SKM-1 treated with dmso at 0.1 percent for 144 hours (cell line): ENCODE measurements around the gene RBM26.

Experiments
- DNase-seq: peaks from one replicate; lab custom pipeline; 2025; ENCODE audit not compliant: unreplicated experiment; lab: John Stamatoyannopoulos, UW

Gene RBM26

DNA sequence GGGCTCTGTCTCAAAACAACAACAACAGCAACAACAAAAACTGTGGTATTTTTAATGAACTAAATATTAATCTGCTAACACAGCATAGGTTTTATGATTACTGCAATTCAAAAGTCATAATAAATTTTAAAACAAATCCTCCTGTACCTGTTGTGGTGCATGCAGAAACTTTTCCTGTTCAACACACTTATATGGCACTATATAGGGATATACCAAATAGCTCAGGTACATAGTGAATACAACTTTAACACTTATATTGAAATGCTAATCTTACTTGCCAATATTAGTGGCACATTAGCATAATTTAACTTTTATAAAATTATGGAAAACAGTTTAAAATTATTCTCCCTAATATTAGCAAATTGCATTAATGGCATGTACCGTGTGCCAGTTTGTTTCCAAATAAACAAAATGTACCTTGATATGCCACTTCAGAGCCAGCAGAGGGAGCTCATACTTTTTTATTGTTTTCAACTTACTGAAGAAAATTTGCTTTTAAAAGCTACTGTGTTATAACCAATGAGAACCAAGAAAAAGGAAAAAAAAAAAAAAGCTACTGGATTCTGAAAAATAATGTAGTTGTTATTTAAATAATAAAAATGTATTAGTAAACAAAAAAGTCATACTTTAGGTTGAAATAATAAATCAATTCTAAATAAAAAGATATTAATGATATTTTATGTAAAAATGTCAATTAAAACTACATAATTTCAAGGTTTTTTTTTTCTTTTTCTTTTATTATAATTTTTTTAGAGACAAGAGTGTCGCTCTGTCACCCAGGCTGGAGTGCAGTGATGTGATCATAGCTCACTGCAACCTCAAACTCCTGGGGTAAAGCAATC, 18.0 kb upstream of the RBM26 start:
- peak; percentile 67 for DNase-seq

DNA sequence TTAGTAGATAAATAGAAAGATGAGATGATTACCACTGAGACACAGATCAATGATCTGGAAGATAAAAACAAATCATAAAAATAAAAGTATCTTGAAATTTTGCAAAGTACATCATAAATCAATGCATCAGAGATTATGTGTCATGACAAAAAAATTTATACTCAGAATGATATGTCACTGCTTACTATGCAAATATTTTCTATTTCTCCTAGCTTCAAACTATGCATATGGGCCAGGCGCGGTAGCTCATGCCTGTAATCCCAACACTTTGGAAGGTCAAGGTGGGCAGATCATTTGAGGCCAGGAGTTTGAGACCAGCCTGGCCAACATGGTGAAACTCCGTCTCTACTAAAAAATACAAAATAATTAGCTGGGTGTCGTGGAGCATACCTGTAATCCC, 17.3 kb upstream of the RBM26 start:
- no peak for DNase-seq

DNA sequence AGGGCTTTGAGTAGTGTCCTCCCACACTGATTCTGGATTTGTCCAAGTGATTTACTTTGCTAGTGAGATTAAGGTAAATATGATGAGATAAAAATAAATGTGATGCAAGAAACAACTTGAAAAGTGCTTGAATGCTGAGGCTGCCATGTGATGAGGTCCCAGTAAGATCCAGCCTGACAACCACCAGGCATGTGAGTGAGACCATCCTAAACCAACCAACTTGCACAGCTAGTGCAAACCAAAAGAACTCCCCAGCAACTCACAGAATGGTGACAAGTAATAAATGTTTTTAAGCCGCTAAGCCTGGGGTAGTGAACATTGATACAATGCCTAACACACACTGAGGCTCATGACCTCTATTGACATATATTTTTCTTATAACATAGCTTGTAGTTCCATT, 13.3 kb upstream of the RBM26 start:
- DNase-seq, result no peak

DNA sequence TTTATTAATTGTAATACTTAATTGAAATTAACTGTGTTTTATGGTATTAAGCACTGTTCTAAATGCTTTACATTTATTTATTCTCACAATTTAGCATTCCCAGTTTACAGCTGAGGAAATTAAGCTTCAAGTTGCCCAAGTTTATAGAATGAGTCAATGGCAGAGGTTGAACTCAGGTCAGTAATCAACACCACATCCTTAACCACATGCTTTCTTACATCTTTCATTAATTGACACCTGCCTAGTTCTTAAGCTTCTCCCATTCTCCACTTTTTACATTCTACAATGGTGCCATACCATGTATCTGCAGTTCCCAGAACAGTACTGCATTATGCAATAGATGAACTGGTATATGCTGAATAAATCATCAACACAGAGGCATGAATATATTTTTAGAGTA, 11.7 kb upstream of the RBM26 start:
- DNase-seq, result no peak

DNA sequence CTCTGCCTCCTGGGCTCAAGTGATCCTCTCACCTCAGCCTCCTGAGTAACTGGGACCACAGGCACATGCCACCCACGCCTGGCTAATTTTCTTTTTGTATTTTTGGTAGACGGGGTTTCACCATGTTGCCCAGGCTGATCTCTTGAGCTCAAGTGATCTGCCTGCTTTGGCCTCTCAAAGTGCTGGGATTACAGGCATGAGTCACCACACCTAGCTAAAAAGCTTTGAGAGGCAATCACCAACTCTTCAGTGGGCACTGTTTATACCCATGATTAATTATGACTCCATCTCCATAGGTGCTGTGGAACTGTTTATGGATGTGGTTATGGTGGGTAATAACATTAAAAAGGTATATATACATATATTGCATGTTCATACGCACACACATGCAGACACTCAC, 7.5 kb upstream of the RBM26 start:
- DNase-seq, result no peak

DNA sequence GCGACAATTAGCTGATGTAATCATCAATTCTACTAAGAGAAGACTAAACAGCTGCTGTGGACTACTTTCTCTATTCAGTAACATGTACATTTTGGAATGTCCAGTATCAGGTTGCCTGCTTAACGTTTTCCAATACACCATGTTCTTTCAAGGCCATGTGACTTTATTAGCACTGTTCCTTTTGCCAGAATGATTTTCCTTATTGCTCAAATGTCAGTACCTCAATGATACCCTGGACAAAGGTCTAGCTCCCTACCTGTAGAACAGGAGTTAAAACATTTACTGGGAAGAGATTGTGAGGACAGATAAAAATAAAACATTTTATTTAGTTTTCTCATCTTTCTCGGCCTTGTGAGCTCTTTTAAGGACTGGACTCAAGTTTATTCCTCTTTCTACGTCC, 3.8 kb upstream of the RBM26 start:
- no peak for DNase-seq

DNA sequence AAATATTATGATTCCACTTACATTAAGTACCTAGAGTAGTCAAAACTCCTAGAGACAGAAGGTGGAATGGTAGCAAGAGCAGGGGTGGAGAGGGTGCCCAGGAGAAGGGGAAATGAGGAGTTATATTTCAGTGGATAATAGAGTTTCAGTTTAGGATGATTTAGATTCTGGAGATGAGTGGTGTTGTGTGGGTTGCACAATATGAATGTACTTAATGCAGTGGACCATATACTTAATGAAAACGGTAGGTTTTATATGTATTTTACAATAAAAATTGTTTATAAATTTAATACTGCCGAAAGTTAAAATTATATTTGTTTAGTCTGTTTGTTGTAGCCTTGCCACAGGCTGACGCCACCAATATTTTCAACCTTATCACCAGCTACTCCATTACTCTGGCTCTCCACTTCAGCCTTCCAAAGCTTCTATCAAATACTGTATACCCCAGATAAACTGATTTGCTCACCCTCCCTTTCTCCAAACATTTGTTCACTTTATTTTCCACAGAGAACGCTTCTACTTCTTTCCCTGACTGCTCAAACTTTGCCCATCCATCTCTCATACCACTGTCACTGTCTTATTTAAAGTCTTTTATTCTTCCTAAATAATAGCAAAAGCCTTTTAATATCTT, 1.4 kb upstream of the RBM26 start:
- DNase-seq, result no peak

DNA sequence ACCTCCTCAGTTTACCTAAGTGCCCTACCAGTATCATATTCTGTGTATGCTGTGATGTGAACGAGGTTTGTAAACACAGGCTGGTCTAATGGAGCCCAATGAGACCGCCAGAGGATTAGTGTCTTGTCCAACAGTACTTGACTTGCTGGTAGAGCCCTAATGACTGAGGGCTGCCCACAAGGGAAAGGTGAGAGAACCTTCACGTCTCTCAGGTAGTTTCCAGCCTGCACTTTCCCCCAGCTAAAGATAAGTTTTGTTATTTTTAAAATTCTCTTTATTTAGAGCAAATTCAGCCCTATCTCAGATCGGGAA, 498 bp upstream of the RBM26 start:
- peak; percentile 45 for DNase-seq

DNA sequence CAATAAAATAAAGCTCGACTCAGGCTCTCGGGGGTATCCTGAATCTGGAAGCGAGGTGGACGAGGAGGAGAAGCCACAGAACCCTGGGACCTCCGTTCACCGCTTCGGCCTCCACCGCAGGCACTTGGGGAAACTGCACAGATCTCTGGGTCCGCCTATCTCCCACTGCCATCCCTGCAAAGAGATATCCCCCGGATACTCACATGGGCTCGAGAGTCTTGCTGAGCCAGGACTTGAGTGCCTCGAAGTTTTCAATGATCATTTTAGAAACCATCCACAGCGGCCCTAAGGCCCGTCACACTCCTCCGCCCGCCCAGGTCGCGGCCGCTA, 589 bp downstream of the RBM26 start:
- DNase-seq, result peak; percentile 43

DNA sequence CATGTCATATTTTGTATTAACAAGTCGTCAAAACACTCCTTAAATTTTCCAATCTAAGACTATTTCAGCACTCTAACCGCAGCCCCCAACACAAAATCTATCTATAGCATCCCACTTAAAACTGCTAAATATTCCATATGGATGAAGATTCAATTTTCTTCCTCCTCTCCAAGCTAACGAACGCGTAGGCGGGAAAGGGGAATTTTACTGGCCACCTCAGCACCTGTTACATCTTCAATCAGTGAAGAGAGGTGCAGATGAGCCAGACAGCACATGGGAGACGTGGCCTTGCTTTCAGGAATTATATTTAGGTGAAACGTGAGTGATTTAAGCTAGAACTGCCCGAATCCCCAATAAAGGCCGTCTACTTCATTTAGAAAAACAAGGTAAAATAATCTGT, 1.1 kb downstream of the RBM26 start:
- DNase-seq, result no peak

DNA sequence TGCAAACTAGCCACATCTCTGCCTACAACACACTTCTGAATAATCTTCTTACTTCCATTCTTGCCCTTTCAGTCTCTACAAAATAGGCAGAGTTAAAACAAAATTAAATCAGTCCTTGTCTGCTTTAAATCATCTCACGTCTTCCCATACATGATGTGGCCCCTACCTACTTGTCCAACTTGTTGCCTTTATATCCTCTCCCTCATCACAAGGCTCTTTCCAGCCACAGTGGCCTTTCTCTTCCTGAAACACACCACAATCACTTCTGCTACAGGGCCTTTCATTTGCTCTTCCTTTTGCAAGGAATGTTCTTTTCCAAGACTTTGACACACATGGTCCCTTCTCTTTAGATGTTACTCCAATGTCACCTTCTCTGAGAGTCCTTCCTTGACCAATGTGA, 1.7 kb downstream of the RBM26 start:
- no peak for DNase-seq

DNA sequence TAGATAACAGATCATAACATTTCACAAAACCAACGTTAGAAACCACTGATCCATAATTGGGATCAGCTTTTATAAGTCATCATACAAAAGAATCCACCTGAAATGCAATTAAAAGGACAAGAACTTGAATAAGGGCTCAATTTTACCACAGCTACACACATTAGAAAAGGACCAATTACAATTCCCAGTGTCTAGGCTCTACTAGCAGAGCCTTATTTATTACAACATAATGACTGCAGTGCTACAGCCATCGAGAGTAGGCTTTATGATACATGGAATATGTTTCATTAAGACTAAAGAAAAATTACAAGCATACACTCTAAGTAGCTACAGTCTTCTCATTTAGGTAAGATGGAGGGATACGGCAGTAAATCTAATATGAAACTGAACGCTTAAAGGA, 2.9 kb downstream of the RBM26 start:
- DNase-seq, result no peak

DNA sequence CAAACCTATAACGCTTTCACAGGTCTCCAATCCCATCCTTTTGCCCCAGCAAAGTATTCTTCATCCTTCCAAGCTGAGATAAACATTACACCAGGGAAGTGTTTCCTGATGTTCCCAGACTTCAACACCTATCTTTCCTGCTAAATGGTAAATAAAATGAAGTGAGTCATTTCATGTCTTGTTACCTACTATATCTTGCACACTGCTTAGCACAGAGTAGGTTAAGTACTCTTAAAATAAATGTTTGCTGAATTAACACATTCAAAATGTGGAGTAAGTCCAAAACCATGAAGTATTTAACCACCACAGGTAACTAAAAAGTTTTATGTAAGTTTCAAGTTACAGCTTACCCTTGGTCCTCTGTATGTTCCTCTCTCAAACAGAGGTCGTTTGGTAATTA, 3.4 kb downstream of the RBM26 start:
- DNase-seq, result no peak

DNA sequence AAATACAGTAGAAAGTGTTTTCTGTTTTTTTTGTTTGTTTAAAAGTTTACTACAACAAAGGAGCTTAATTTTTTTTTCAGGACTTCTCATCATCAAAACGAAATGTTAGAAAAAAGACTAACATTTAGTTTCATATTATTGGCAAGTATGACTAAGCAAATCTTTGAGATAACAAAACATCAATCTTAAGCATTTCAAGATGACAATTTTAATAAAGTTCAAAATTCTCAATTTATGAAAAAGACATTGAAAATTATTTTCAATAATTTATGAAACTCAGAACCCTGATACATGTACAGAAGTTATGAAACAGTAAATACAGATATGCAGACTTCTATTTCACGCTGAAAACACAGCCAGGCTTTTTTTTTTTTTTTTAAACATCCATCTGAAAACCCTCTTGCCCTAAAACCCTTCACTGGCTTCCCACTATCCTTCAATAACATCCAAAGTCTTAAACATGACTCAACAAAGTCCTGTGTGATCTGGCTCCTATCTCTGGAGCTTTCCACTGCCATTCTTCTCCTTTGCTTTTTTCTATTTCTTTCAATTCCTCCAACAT, 3.9 kb downstream of the RBM26 start:
- no peak for DNase-seq

DNA sequence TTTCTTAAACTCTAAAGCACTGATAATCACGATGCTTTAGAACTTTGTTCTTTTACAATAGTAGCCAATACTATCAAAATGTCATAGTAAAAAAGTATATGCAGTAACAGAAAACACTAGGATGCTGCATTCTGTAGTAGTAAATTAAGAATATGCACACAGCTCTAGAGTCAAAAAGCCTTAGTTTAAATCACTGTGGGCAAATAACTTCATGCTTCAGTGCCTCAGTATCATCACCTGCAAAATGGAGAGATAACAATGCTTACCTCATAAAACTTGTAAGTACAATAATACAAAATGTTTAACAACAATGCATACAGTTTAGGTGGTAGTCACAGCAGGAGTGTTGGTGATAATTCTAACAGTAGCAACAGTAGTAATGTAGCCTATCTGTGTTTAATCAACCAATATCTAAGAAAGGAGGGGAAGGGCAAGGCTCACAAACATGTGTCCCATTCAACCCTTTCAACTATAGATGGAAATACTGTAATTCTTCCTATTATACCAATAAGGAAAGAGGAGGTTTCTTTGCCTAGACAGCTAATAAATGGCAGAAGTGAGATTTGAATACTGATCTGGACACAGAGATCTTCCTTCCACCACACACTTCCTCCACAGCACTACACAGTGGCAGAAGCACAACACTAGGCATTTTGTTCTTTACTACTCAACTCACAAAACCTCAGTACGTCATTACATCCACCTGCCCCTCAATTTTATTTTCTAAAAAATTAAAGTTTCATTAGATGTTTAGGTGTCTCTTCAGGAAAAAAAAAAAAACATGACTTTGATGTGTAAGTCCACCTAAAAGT, 4.6 kb downstream of the RBM26 start:
- no peak for DNase-seq

DNA sequence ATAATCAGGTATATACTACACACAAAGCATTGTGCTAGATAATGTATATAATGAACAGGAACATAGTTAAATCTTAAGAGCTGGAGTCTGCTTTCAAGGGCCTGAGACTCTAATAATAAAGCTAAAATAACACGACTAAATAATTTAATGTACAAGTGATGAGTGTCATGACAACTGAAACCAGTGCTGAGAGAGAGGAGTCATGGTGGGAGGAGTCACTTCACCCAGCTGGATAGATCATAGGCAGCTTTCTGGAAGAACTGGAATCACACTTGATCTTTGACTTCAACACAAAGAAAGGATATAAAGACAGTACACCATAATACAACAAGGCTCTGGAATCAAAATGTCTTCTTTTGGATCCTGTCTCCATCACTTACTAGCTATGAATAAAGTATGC, 7.1 kb downstream of the RBM26 start:
- no peak for DNase-seq

DNA sequence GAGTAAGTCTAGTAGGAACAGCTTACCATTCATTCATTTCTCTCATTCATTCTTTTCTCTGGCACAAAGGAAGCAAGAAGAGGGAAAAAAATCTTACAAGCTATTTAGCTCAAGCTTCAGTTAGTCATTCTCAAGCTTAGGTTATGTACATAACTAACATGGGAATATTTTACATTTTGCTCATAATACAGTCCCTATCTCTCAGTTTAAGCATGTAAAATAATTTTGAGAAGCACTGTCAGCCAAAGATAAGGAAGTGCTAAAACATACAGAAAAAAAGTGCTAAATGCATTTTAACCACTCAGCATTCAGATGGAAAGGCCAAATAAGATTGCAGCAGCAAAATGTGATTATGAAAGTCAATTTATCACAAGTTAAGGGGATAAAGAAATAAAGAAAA, 7.9 kb downstream of the RBM26 start:
- DNase-seq, result no peak

DNA sequence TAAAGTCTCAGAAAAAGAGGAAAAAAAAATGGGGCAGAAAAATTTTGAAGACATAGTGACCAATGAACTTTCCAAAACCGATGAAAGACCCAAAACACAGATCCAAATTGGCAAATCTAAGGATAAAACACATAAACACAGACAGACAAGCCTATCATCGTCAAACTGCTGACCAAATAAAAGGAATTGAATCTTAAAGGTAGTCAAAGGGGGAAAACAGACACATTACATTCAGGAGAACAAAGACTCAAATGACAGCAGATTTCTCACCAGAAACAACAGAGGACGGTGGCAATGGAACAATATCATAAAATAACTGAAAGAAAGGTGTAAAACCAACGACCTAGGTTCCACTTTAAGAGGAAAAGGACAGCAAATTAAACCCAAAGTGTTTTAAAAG, 10.2 kb downstream of the RBM26 start:
- no peak for DNase-seq

DNA sequence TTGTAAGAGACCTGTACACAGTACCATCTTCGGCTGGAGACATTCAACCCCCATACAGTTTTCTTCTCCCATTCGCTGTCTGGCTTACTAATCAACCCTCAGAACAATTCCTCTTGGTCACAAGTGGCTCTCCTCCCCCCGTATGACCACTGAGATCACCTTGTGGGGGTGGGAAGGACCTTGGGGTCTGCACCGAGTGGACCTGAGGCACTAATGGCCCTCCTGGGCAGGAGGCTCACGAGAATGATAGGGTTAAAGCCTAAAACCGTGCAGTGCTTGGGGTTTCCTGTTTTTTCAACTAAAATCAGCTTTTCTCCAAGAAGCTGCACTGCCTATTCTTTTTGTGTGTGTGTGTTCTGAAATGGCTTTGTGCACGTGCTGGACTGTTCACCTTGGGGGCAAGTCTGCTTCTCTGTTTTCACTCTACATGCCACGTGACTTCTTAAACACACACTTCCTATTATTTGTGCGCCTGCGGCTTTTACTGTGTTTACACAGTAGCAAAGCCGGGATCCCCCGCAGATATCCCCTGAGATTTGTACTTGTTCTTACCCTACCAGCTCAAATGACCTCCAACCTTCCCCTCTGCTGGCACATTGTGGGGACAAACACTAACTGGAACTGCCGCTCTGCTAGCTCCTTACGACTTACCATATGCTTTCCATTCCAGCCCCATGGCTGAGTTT, 12.3 kb downstream of the RBM26 start:
- DNase-seq, result no peak

DNA sequence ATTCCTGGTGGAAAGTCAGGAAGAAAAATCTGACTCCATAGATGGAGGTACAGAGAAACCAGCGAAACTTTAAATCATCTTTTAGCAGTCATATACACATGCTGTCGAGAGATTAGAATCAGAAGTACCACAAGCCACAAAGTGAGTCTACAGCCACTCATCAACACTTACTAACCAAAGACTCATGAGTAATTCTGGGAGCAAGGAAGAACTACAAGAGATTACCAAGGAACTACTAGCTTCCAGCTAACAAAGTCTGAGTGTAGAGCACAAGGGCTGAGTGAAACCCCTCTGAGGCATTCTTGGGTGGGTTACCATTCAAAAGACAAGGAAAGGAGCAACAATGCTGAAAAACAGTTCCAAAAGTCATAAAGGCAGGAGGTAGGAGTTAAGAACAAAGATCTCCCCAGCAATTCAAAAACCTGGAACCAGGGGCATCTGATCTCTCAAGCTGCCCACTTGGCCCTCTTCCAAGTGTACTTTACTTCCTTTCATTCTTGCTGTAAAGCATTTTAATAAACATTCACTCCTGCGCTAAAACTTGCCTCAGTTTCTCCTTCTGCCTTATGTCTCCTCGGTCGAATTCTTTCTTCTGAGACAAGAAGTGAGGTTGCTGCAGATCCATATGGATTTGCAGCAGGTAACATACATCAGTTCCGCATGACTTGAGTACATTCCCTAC, 13.0 kb downstream of the RBM26 start:
- DNase-seq, result peak; percentile 11

DNA sequence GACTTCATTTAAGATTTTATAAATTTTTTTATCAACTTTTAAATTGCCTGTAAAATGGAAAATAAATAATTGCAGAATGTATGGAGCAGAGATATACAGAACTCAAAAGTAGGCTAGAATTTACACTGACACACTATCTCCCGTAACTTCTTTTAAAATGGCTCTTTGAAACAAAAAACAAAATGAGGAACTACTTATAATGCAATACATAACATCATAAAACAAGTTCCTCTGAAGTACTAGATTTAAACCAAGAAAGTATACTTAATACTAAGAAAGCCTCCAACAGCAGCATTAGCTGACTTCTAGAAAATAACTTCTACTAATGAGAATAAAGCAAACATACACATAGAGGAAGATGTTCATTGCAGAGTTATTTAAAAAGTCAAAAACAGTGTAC, 17.0 kb downstream of the RBM26 start:
- DNase-seq, result peak; percentile 73
